HEK293T (cell line): ENCODE data around the gene SARM1.

Experiments used
- ARNT ChIP-seq: fragments of 450-650 bp; IDR thresholded peaks from 2 replicates; pipeline ENCODE4 v1.6.1; 2017; ENCODE audit warnings: mild to moderate bottlenecking
- BHLHE40 ChIP-seq: fragments of 450-650 bp; IDR thresholded peaks from 2 replicates; pipeline ENCODE4 v1.6.1; 2016; ENCODE audit warnings: mild to moderate bottlenecking, moderate library complexity, borderline replicate concordance
- FOXK2 ChIP-seq: fragments of 450-650 bp; IDR thresholded peaks from 2 replicates; pipeline ENCODE4 v1.6.1; 2016; ENCODE audit warnings: mild to moderate bottlenecking
- FOXM1 ChIP-seq: fragments of 450-650 bp; IDR thresholded peaks from 2 replicates; pipeline ENCODE4 v1.6.1; 2017; ENCODE audit warnings: mild to moderate bottlenecking, borderline replicate concordance
- HDGF ChIP-seq: fragments of 450-650 bp; IDR thresholded peaks from 2 replicates; pipeline ENCODE4 v1.6.1; 2017; ENCODE audit warnings: antibody characterized with exemption, borderline replicate concordance
- L3MBTL2 ChIP-seq: fragments of 450-650 bp; conservative IDR thresholded peaks from 2 replicates; pipeline ENCODE4 v1.6.1; 2016; ENCODE audit warnings: mild to moderate bottlenecking
- LEF1 ChIP-seq: fragments of 450-650 bp; IDR thresholded peaks from 2 replicates; pipeline ENCODE4 v1.6.1; 2017; ENCODE audit warnings: mild to moderate bottlenecking, borderline replicate concordance
- PKNOX1 ChIP-seq: fragments of 450-650 bp; IDR thresholded peaks from 2 replicates; pipeline ENCODE4 v1.6.1; 2016
- SP1 ChIP-seq: fragments of 450-650 bp; IDR thresholded peaks from 2 replicates; pipeline ENCODE4 v1.6.1; 2017
- SUZ12 ChIP-seq: fragments of 450-650 bp; IDR thresholded peaks from 2 replicates; pipeline ENCODE4 v1.6.1; 2016; ENCODE audit warnings: mild to moderate bottlenecking
- TARDBP ChIP-seq: fragments of 450-650 bp; IDR thresholded peaks from 2 replicates; pipeline ENCODE4 v1.6.1; 2016

GRCh38 chr17:28340374-28340773 is 31.1 kb upstream of the SARM1 start:
- TF ChIP-seq SUZ12, result no peak
- TF ChIP-seq LEF1, result no peak
- no peak for TF ChIP-seq TARDBP
- TF ChIP-seq BHLHE40, result no peak
- TF ChIP-seq FOXK2, result no peak
- no peak for TF ChIP-seq ARNT
- TF ChIP-seq HDGF, result no peak
- TF ChIP-seq FOXM1, result no peak
- TF ChIP-seq L3MBTL2, result no peak
- TF ChIP-seq SP1, result no peak
- no peak for TF ChIP-seq PKNOX1
